HG03066 (cell line): Measurements from ENCODE around the gene ABCC4.

Source experiments
- ATAC-seq: cut with Tn5 transposase; IDR thresholded peaks from one replicate; pipeline ENCODE4 v1.9.1; 2021; ENCODE audit warnings: low read depth; ENCODE audit not compliant: unreplicated experiment

ABCC4 gene

GRCh38 chr13:95075506-95075905 is 225.7 kb downstream of the ABCC4 start:
- no peak for ATAC-seq

DNA sequence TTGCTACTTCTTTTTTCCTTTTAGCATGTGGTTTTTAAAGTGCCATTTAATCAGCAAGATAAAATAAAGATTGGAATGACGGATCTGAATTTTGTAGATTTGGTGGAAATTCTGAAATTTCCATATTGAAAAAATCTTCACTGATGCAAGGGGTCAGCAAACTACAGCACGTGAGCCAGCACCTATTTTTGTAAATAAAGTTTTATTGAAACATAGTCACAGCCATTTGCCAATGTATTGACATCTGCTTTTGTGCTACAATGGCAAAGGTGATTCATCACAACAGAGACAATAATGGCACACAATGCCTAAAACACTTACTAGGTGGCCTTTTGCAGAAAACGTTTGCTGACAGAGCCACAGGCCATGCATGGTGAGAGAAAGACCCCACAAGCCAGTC is 226.4 kb downstream of the ABCC4 start:
- ATAC-seq: no peak

- ATAC-seq: no peak
These were observed 227.4 kb downstream of the ABCC4 start for GRCh38 chr13:95073747-95074311.

DNA sequence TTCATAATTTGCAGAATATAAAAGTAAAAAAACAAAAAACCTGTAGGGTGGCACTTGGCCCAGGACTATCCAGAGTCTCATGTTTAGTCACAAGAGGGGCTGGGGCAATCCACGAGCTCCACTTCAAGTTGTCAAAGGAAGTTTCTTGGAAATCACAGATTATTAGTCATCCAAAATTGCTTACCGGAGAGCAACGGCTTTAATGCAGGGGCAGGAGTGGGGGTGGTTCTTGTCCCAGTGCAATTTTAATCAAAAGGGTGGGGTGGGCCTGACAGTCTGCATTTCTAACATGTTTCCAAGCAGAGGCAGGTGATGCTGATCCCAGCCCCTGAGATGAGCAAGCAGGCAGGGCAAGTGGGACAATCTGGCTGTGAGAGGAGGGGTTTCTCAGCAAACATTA is 233.9 kb downstream of the ABCC4 start:
- ATAC-seq: no peak

- no peak for ATAC-seq
These were observed 241.2 kb downstream of the ABCC4 start for GRCh38 chr13:95060014-95060519.

DNA sequence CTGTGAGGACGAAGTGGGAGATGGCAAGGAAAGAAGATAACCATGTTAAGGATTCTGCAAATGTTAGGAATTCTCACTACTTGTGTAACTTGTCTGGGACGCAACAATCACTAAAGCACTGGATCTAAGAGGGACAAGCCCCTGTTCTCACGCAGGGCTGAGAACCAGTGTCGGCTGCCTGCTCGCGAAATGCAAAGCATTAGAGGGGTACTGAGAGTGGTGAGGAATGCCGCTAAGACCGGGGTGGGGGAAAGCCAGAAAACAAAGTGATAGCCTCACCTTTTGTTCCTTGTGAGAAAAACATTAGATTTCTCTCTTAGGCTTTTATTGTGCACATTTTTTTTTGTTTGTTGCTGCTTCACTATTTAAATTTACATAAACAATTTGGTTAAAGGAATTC is 241.9 kb downstream of the ABCC4 start:
- no peak for ATAC-seq

DNA sequence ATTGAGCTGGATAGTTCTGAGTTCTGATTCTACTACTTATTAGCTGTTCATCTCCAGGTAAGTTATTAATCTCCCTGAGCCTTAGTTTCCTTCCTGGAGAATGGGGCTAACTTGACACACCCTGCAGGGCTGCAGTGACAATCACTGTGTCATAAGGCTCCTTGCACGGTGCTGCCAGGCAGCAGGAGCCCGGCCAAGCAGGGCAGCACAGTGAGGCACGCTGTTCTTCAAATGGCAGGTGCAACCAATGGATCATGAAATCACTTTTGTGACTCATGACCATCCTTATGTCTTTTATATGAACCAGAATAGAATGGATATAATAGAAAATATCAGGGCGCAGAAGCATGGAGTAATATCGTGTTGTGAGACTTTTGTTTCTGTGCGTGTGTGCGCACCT is 242.6 kb downstream of the ABCC4 start:
- ATAC-seq: no peak

DNA sequence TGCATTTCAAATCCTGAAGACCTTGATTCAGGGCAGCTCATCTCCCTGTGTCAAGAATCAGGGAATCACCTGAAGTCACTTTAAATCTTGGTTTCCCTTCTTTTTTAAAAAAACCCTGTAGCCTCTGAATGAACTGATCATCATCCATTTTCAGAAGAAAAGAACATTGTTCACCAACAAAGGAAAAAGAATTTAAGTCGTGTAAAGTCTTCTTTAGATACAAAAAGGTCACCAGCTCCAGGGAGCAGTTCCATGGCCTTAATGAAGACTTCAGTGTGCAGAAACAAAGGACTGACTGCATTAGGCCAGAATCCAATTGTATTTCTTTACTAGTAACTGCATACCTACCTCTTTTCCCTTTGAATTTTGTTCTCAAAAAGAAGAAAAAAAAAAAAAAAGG is 245.0 kb downstream of the ABCC4 start:
- no peak for ATAC-seq

DNA sequence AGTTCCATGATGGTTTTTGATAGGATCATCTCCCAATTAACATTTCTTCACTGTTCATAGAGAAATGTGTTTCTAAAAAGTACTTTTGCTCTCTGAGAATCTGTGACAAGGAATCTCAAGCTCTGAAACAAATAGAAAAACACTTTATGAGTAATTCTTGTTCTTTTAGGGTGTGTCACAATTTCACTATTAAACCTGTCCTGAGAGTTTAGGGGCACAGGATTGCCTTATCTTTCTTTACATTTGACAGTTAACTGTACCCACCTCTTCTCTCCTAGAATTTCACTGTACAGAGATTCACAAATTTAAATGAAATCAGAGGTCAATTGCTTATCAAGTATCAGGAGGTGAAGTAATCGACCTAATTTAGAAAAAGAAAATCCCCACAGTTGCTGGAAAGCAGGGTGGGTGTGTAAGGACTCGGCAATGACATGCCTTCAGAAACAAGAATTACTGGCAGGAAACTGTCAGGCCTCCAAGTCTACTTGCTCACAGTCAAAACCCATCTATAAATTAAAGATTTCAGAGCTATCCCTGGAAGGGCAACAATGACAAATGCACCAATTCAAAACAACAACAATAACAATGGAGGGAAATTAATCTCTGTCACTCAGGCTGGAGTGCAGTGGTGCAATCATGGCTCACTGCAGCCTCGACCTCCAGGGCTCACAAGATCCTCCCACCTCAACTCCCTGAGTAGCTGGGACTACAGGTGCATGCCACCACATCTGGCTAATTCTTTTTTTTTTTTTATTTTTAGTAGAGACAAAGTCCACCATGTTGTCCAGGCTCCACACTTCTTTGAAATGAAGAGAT is 250.2 kb downstream of the ABCC4 start:
- no peak for ATAC-seq

GRCh38 chr13:95049772-95050171 is 251.5 kb downstream of the ABCC4 start:
- ATAC-seq: no peak

DNA sequence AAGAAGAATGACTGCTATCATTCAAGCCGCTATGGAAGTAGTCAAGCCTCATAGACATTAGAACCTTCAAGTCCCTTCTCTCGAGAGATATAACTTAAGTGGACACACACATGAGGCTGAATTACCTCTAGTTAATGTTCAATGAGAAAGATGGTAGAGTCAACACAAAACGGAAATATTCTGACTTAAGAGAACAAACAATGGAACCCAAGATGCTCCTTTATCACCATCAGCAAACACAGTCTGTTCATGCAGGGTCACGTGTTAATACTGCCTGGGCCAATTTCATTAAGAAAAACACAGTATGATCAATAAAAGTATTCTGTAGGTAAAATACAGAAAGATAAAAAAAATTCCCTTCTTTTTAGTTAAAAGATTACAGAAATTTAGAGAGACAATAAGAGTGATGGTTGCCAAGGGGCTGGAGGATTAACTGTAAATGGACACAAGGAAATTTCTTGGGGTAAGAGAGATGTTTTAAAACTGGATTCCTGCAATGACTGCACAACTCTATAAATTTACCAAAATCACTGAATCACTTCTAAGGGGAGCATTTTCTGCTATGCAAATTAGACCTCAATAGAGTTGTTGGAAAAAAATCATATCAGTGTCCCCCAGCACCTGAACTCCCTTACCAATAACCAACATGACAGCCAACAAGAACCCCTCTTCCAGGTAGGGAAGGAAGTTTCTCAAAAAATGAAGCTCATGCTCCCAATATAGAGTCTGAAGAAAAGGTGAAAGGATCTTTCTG is 256.6 kb downstream of the ABCC4 start:
- ATAC-seq: no peak

DNA sequence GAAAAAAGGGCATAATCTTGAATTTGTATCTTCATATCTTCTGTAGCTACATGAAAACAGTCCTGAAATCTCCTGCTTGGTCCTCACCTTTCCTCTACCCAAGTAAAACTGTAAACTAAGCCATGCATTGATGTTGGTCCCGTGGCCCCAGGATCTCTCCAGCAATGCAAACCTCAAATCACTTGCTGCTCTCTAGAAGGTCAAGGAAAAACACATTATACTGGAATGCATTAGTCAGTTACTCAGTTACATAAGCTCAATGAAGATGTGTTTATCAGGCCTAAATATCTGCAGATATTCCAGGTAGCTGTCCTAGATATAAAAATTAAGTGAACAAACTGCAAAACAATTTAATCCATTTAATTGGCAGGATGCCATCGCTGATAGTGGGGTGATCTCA is 261.8 kb downstream of the ABCC4 start:
- no peak for ATAC-seq

DNA sequence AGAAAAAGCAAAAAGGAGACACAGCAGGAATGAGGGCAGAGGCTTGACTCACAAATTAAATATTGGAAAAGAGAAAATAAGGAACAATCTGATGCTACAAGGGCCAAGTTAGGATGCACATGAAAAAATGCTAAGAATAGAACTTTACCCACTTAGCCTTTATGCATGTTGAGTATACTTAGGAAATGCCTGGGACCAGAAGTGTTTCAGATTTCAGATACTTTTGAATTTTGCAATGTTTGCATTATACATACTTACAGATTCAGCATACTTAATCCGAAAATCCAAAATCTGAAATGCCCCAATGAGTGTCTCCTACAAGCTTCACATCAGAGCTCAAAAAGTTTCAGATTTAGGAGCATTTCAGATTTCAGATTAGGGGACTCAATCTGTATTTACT is 262.3 kb downstream of the ABCC4 start:
- no peak for ATAC-seq

DNA sequence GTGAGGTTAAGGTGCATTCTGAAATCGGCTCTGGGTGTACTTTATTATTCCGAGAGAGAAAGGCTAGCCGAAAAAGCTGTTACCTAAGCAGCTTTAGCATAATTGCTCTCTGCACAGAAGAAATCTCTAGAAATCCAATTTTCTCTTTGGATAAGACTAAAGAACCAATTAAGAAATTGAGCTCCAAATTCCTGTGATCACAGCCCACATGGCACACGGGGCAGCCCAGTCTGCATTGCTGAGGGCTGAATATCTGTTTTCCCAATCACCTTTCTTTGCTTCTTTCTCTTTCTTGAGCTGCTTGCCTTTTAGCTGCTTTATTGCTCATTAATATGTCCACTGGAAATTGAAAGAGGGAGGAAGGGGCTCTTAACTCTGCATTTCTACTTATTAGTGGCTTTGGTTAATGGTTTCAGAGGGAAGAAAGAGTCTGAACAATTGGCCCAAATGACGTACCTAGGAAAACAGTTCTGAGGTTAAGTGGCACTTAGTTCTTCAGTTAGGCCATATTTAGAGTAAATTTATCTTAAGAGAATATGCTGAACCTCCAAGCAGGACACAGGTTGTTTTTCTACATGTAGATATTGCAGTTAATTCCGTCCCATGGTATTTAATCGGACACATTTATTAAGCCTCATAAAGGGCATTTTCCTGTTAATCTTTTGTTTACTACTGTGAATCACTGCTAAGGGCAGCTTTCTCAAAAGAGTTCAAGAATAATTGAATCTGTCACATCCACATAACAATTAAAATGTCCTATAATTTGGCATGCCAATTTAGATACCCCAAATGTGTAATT is 265.7 kb downstream of the ABCC4 start:
- ATAC-seq: no peak

- ATAC-seq: no peak
These were observed 267.4 kb downstream of the ABCC4 start for GRCh38 chr13:95033890-95034289.

GRCh38 chr13:95032121-95032520 is 269.1 kb downstream of the ABCC4 start:
- no peak for ATAC-seq

DNA sequence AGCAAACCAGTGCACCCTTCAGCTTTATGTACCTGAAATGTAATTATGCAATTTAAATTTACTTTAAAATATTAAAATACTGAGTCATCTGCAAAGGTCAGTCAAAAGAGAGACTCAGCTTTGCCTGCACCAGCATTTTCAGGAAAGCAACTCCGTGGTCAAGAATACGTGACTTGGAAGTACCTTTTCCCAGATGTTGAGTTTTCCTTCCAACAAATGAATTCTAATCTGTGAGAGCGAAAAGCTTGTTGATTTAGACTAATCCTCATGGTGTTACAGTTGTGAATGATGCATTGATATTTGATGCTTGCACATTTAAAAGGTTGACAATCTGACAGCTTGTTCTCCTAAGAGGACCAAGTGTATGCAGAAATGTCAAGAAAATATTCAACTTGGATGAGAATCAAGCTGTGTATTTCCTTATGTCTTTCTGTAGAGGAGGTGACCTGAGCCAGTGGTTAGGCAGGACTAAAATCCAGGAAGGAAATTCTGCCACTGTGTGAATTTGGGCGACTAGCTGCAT is 270.4 kb downstream of the ABCC4 start:
- no peak for ATAC-seq

GRCh38 chr13:95027638-95028037 is 273.6 kb downstream of the ABCC4 start:
- no peak for ATAC-seq

- ATAC-seq: no peak
These were observed 276.1 kb downstream of the ABCC4 start for GRCh38 chr13:95025116-95025515.

DNA sequence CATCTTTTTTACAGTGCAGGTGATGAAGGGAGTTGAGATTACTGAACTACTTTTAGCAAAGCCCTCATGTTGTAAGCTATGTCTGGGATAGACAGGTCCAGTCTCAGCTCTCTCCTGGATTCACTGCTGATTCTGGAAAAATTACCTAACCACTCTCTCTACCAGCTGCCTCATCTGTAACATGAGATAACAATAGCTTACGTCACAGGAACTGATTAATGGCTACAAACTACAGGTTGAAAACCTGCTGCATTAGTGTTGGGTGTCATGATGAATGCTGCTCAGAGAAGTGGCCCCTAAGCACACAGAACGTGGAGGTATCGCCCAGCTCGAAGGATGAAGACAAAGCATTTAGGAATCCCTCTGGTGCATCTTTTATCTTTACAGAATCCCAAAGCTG is 277.8 kb downstream of the ABCC4 start:
- ATAC-seq: no peak
